K562 (cell line): ENCODE data around the gene ERCC6L. TPM values are rescaled to one million over a fixed set of nuclear protein-coding genes. Genes with fewer than 3 reads are reported as not detected.

Experiments used
- ATAC-seq: fragments of 200-7000 bp; cut with Tn5 transposase; 3 replicates; pipeline ENCODE4 v1.9.1; 2020; ENCODE audit warnings: moderate library complexity
- BruUV-seq: library from RNA; stranded (reverse); fragments of 400-500 nt; replicated peaks from 2 replicates; lab custom pipeline; 2021; lab: Mats Ljungman, UMichigan
- CTCF ChIA-PET: fragments of 300-600 bp; formaldehyde crosslinking; extraction: SDS; loops from one replicate; lab custom pipeline; 2021; ENCODE audit warnings: low intra/inter-chr PET ratio; lab: Yijun Ruan, JAX
- POLR2A ChIA-PET: fragments of 300-600, 350-650 bp; sonication (Branson Sonifier 250); formaldehyde crosslinking; extraction: SDS; loops from one replicate; lab custom pipeline; 2021; ENCODE audit warnings: antibody characterized with exemption, inconsistent platforms; lab: Yijun Ruan, JAX
- DNase-seq, 4 experiments: peaks; one replicate each; pipeline versions ENCODE4 v3.0.0 to v3.0.0-alpha.2; 2011 to 2018; ENCODE audit warnings: low spot score in 3 of 4, mixed read lengths in 3 of 4; ENCODE audit errors: extremely low read depth in 1 of 4
- FAIRE-seq: peaks from 2 replicates; lab custom pipeline; 2011; peaks lifted over from hg19 to GRCh38; lab: Jason Lieb, UNC
- H2AFZ ChIP-seq: 2 replicates; pipeline ENCODE4 v1.6.0; 2011; ENCODE audit warnings: low read depth, low read length, control low read depth, inconsistent platforms
- H3K27ac ChIP-seq: fragments of 200-600 bp; 3 replicates; pipeline ENCODE4 v1.8.0; 2011; ENCODE audit warnings: low read depth, mild to moderate bottlenecking, control low read depth, inconsistent platforms, low read length, moderate library complexity, mixed read lengths; ENCODE audit errors: extremely low read depth
- H3K27me3 ChIP-seq, 2 experiments: fragments of 300-600 bp in 1 of 2; 2 replicates in 1 of 2; 3 replicates in 1 of 2; pipeline versions ENCODE4 v1.6.0 to v1.8.0; 2011; ENCODE audit warnings: inconsistent platforms in 2 of 2, low read length in 2 of 2, mild to moderate bottlenecking in 1 of 2, mixed read lengths in 1 of 2, moderate library complexity in 1 of 2; ENCODE audit not compliant: control insufficient read depth in 2 of 2, insufficient read depth in 2 of 2
- H3K36me3 ChIP-seq: fragments of 300-600 bp; 3 replicates; pipeline ENCODE4 v1.8.0; 2011; ENCODE audit warnings: mild to moderate bottlenecking, low read length, inconsistent platforms; ENCODE audit not compliant: control insufficient read depth, insufficient read depth
- H3K4me1 ChIP-seq, 2 experiments: fragments of 200-600 bp in 1 of 2; replicated peaks in 1 of 2; 2 replicates in 1 of 2; 3 replicates in 1 of 2; pipeline versions ENCODE4 v1.5.1 to v1.8.0; 2011; ENCODE audit warnings: inconsistent platforms in 2 of 2, low read length in 2 of 2, mild to moderate bottlenecking in 1 of 2, mixed read lengths in 1 of 2, moderate library complexity in 1 of 2; ENCODE audit not compliant: control insufficient read depth in 2 of 2, insufficient read depth in 2 of 2
- H3K4me2 ChIP-seq: 2 replicates; pipeline ENCODE4 v1.6.1; 2011; ENCODE audit warnings: low read length, control low read depth, inconsistent platforms, mixed read lengths; ENCODE audit not compliant: insufficient read depth
- H3K4me3 ChIP-seq: fragments of 200-600 bp; sonication (generic), shearing (Covaris generic); 2 replicates; pipeline ENCODE4 v1.5.1; 2016; ENCODE audit warnings: control low read depth, inconsistent platforms
- H3K79me2 ChIP-seq: fragments of 200-600 bp; 3 replicates; pipeline ENCODE4 v1.8.0; 2011; ENCODE audit warnings: low read length, inconsistent platforms; ENCODE audit not compliant: control insufficient read depth, insufficient read depth
- H3K9ac ChIP-seq, 2 experiments: 2 replicates each; pipeline versions ENCODE4 v1.6.0 to v1.6.1; 2011; ENCODE audit warnings: low read depth in 2 of 2, low read length in 2 of 2, control low read depth in 1 of 2, inconsistent platforms in 1 of 2, mild to moderate bottlenecking in 1 of 2, mixed read lengths in 1 of 2; ENCODE audit not compliant: insufficient read depth in 1 of 2
- H3K9me1 ChIP-seq: one replicate; pipeline ENCODE4 v1.6.0; 2011; ENCODE audit warnings: inconsistent platforms, mild to moderate bottlenecking, low read length, moderate library complexity; ENCODE audit not compliant: control insufficient read depth, insufficient read depth
- H3K9me3 ChIP-seq: replicated peaks from 2 replicates; pipeline ENCODE4 v1.5.1; 2011; ENCODE audit warnings: low read depth, low read length, inconsistent platforms; ENCODE audit not compliant: control insufficient read depth, insufficient read depth
- H4K20me1 ChIP-seq: replicated peaks from 2 replicates; pipeline ENCODE4 v1.6.1; 2011; ENCODE audit warnings: low read length, inconsistent platforms, mixed read lengths; ENCODE audit not compliant: control insufficient read depth, insufficient read depth
- ARID1B ChIP-seq: fragments of 450-650 bp; IDR thresholded peaks from 2 replicates; pipeline ENCODE4 v1.6.1; 2016; ENCODE audit warnings: antibody characterized with exemption, mild to moderate bottlenecking, inconsistent platforms
- ATF7 ChIP-seq: fragments of 450-650 bp; IDR thresholded peaks from 2 replicates; pipeline ENCODE4 v1.7.1; 2014; ENCODE audit warnings: mild to moderate bottlenecking, moderate library complexity
- CSDE1 ChIP-seq, 2 experiments: fragments of 450-650 bp; IDR thresholded peaks; 2 replicates each; pipeline ENCODE4 v1.6.1; 2016; ENCODE audit warnings: mild to moderate bottlenecking in 1 of 2
- ETV6 ChIP-seq, 3 experiments: fragments of 150-350 bp in 1 of 3; sonication (generic) in 1 of 3; formaldehyde crosslinking in 1 of 3; IDR thresholded peaks; 2 replicates each; pipeline versions ENCODE4 v1.6.1 to v1.8.0; 2014 to 2022; ENCODE audit warnings: borderline replicate concordance in 2 of 3, low read depth in 2 of 3, antibody characterized with exemption in 1 of 3, low read length in 1 of 3, mild to moderate bottlenecking in 1 of 3, missing genetic modification reagents in 1 of 3
- NR0B1 ChIP-seq: fragments of 450-650 bp; IDR thresholded peaks from one replicate; pipeline ENCODE4 v1.6.1; 2018; ENCODE audit warnings: mild to moderate bottlenecking, moderate library complexity; ENCODE audit not compliant: partially characterized antibody
- NR4A1 ChIP-seq, 2 experiments: fragments of 250-450 bp in 1 of 2; fragments of 450-650 bp in 1 of 2; sonication (Bioruptor Pico) in 1 of 2; IDR thresholded peaks; 2 replicates each; pipeline versions ENCODE4 v1.4.0 to v1.6.1; 2016 to 2020; ENCODE audit warnings: mild to moderate bottlenecking in 2 of 2, missing compliant biosample characterization in 1 of 2, missing genetic modification characterization in 1 of 2, moderate library complexity in 1 of 2
- PCBP1 ChIP-seq: fragments of 200-400 bp; formaldehyde crosslinking; IDR thresholded peaks from 2 replicates; pipeline ENCODE4 v1.6.1; 2018; ENCODE audit warnings: mild to moderate bottlenecking, low read depth, low read length; ENCODE audit not compliant: poor library complexity, severe bottlenecking
- RB1 ChIP-seq: fragments of 450-650 bp; IDR thresholded peaks from 2 replicates; pipeline ENCODE4 v1.6.1; 2017; ENCODE audit warnings: low read depth, mild to moderate bottlenecking
- STAT5B ChIP-seq: fragments of 250-450 bp; sonication (Bioruptor Pico); IDR thresholded peaks from 2 replicates; pipeline ENCODE4 v1.8.0; 2021; ENCODE audit warnings: mild to moderate bottlenecking, inconsistent platforms
- THRA ChIP-seq: fragments of 450-650 bp; IDR thresholded peaks from 2 replicates; pipeline ENCODE4 v1.6.1; 2017; ENCODE audit warnings: mild to moderate bottlenecking, moderate library complexity
- WHSC1 ChIP-seq: IDR thresholded peaks from one replicate; pipeline ENCODE4 v1.6.1; 2012; ENCODE audit warnings: low read length, control low read depth, inconsistent platforms
- ZBTB5 ChIP-seq: fragments of 450-650 bp; IDR thresholded peaks from 2 replicates; pipeline ENCODE4 v1.6.1; 2017; ENCODE audit warnings: antibody characterized with exemption
- ZKSCAN1 ChIP-seq: fragments of 150-350 bp; IDR thresholded peaks from 2 replicates; pipeline ENCODE4 v1.6.1; 2016; ENCODE audit warnings: low read depth, low read length
- ZNF232 ChIP-seq: sonication (generic); formaldehyde crosslinking; IDR thresholded peaks from 2 replicates; pipeline ENCODE4 v1.8.0; 2022; ENCODE audit warnings: mild to moderate bottlenecking, missing genetic modification reagents
- WGBS: fragments of 100-300 bp; shearing (Covaris generic); methylation state at CpG from one replicate; pipeline ENCODE4 v1.1.6; 2016; ENCODE audit warnings: low coverage, mixed read lengths; ENCODE audit not compliant: insufficient coverage; ENCODE audit errors: missing lambda C conversion rate; 5-methylcytosine and 5-hydroxymethylcytosine counted together
- in situ Hi-C: fragments of 300-500 bp; cut with MboI; formaldehyde crosslinking; loops from 4 replicates; pipeline ENCODE4 v1.15.0; 2018; ENCODE audit warnings: inconsistent platforms, mixed read lengths
- intact Hi-C: fragments of 100-400 bp; cut with micrococcal nuclease; formaldehyde crosslinking; loops from 2 replicates; pipeline ENCODE4 v1.14.2; 2022
- polyA plus RNA-seq, 8 experiments: library from polyadenylated mRNA; depleted of rRNA in 4 of 8; stranded (reverse) in 5 of 8; unstranded in 3 of 8; fragments of >200 nt; fragmentation: Nextera tagmentation in 2 of 8; fragmentation: Illumina TruSeq in 1 of 8; extraction: Ambion mirVana in 2 of 8; extraction: Trizol in 1 of 8; gene quantifications; 2 replicates each; pipeline versions ENCODE4 v1.2.1 to v1.2.3, GENCODE V29; 2011 to 2014; ENCODE audit warnings: inconsistent platforms in 1 of 8, missing spikeins in 1 of 8
- total RNA-seq, 7 experiments: library from RNA; depleted of rRNA in 6 of 7; stranded (reverse); fragments of >200 nt in 6 of 7; fragmentation: Illumina TruSeq in 2 of 7; extraction: Trizol in 2 of 7; gene quantifications; 2 replicates each; pipeline versions ENCODE4 v1.2.1 to v1.2.3, GENCODE V29; 2011 to 2021; ENCODE audit warnings: low replicate concordance in 1 of 7
- TF ChIP-seq, protein P1 (sequence below): IDR thresholded peaks from 3 replicates; pipeline ENCODE4 v1.6.1; 2011; ENCODE audit warnings: borderline replicate concordance, mild to moderate bottlenecking, moderate library complexity; ENCODE audit not compliant: insufficient read length; ENCODE audit errors: extremely low read depth

Gene ERCC6L
- total and polyA plus RNA-seq, 9 of the 15 experiments (the other 6 are each of a cell fraction or from before 2014, with no cell fraction given), result 6.4 to 17.4 (median 11.9) TPM

GRCh38 chrX:72159769-72160168, 79.1 kb downstream of the ERCC6L start:
- Histone ChIP-seq H3K27ac (no peak overlapping the region), H3K36me3 (no peaks in the 10 kb centered on the region), H3K27me3 (no peaks in the 10 kb centered on the region; a peak in 1 of 5 replicates), H3K9me3 (no peaks in the 10 kb centered on the region; the same call in 1 of the 2 replicates), H3K79me2 (no peaks in the 10 kb centered on the region), H3K4me3 (no peak overlapping the region), H3K4me2 (no peak overlapping the region), H4K20me1 (no peaks in the 10 kb centered on the region), H2AFZ (no peak overlapping the region), H3K9me1 (no peaks in the 10 kb centered on the region), H3K4me1 (no peaks in the 10 kb centered on the region), H3K9ac (no peak overlapping the region)
- intact Hi-C loops (no loop called here), in situ Hi-C loops (no loop called here)
- no peak for ATAC-seq
- POLR2A ChIA-PET, result no interaction called here
- no TSS peak for BruUV-seq
- CTCF ChIA-PET, result no interaction called here
- WGBS, result 2% methylated on average over 10 of the region's 10 CpGs
- no peak for FAIRE-seq
- no peak for DNase-seq
- TF ChIP-seq CSDE1 (IDR thresholded peaks at IDR 0.05), result no peak
- no peak for TF ChIP-seq THRA
- TF ChIP-seq ETV6 (IDR thresholded peaks at IDR 0.05; ENCODE audit: borderline replicate concordance in 1 of 2, low read depth in 2 of 2, low read length in 1 of 2), result no peak
- TF ChIP-seq ETV6 (CRISPR knock-in tag; IDR thresholded peaks at IDR 0.05; ENCODE audit: borderline replicate concordance), result no peak
- TF ChIP-seq, protein P1, sequence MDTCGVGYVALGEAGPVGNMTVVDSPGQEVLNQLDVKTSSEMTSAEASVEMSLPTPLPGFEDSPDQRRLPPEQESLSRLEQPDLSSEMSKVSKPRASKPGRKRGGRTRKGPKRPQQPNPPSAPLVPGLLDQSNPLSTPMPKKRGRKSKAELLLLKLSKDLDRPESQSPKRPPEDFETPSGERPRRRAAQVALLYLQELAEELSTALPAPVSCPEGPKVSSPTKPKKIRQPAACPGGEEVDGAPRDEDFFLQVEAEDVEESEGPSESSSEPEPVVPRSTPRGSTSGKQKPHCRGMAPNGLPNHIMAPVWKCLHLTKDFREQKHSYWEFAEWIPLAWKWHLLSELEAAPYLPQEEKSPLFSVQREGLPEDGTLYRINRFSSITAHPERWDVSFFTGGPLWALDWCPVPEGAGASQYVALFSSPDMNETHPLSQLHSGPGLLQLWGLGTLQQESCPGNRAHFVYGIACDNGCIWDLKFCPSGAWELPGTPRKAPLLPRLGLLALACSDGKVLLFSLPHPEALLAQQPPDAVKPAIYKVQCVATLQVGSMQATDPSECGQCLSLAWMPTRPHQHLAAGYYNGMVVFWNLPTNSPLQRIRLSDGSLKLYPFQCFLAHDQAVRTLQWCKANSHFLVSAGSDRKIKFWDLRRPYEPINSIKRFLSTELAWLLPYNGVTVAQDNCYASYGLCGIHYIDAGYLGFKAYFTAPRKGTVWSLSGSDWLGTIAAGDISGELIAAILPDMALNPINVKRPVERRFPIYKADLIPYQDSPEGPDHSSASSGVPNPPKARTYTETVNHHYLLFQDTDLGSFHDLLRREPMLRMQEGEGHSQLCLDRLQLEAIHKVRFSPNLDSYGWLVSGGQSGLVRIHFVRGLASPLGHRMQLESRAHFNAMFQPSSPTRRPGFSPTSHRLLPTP, result no peak
- no peak for TF ChIP-seq STAT5B
- TF ChIP-seq NR0B1, result no peak
- TF ChIP-seq ATF7, result no peak
- TF ChIP-seq ARID1B, result no peak
- TF ChIP-seq RB1, result no peak
- TF ChIP-seq WHSC1, result no peak
- no peak for TF ChIP-seq NR4A1 (CRISPR knock-in tag; IDR thresholded peaks at IDR 0.05)
- no peak for TF ChIP-seq NR4A1 (tag; IDR thresholded peaks at IDR 0.05)
- TF ChIP-seq ZBTB5, result no peak
- no peak for TF ChIP-seq ZNF232 (CRISPR knock-in tag)
- TF ChIP-seq ZKSCAN1, result no peak
- TF ChIP-seq PCBP1, result no peak
